SK-N-SH (cell line): ENCODE results near the gene MPV17.

Source experiments
- CTCF ChIP-seq: fragments of 200-600 bp; sonication (generic); IDR thresholded peaks from 2 replicates; pipeline ENCODE4 v1.6.1; 2017; ENCODE audit warnings: antibody characterized with exemption, mild to moderate bottlenecking, moderate library complexity
- EP300 ChIP-seq, 2 experiments: IDR thresholded peaks; 2 replicates each; pipeline versions ENCODE4 v1.4.0 to v1.6.1; 2012; ENCODE audit warnings: borderline replicate concordance in 1 of 2, low read depth in 1 of 2, low read length in 1 of 2
- EZH2phosphoT487 ChIP-seq: fragments of 200-600 bp; sonication (generic); IDR thresholded peaks from 2 replicates; pipeline ENCODE4 v1.6.1; 2017; ENCODE audit warnings: low read depth, mixed run types, mild to moderate bottlenecking, antibody characterized with exemption, moderate library complexity, borderline replicate concordance
- JUND ChIP-seq: IDR thresholded peaks from 2 replicates; pipeline ENCODE4 v1.4.0; 2012
- MEF2A ChIP-seq: IDR thresholded peaks from 2 replicates; pipeline ENCODE4 v1.4.0; 2012; ENCODE audit warnings: low read depth, borderline replicate concordance
- NFIC ChIP-seq: IDR thresholded peaks from 2 replicates; pipeline ENCODE4 v1.4.0; 2012; ENCODE audit warnings: borderline replicate concordance
- PBX3 ChIP-seq: IDR thresholded peaks from 2 replicates; pipeline ENCODE4; 2012
- POLR2AphosphoS5 ChIP-seq: IDR thresholded peaks from 2 replicates; pipeline ENCODE4 v1.6.1; 2012; ENCODE audit warnings: low read depth, low read length
- RCOR1 ChIP-seq: fragments of 150-350 bp; IDR thresholded peaks from 2 replicates; pipeline ENCODE4 v1.6.1; 2017; ENCODE audit warnings: antibody characterized with exemption, low read length
- REST ChIP-seq: IDR thresholded peaks from 2 replicates; pipeline ENCODE4 v1.6.1; 2012; ENCODE audit warnings: mild to moderate bottlenecking, low read depth, low read length, moderate library complexity
- RFX5 ChIP-seq: IDR thresholded peaks from 2 replicates; pipeline ENCODE4 v1.6.1; 2012; ENCODE audit warnings: mild to moderate bottlenecking, improper control_type of control experiment, low read length
- SMC3 ChIP-seq: IDR thresholded peaks from 2 replicates; pipeline ENCODE4 v1.6.1; 2012; ENCODE audit warnings: low read depth, low read length, improper control_type of control experiment
- USF1 ChIP-seq: IDR thresholded peaks from 2 replicates; pipeline ENCODE4 v1.4.0; 2012; ENCODE audit warnings: low read depth, borderline replicate concordance

GRCh38 chr2:27306573-27307286 lies 16.2 kb downstream of the MPV17 start:
- TF ChIP-seq CTCF (no peak), EP300 (IDR thresholded peaks at IDR 0.05; ENCODE audit: borderline replicate concordance in 1 of 2, low read depth in 1 of 2, low read length in 1 of 2) (no peak), RCOR1 (no peak), POLR2AphosphoS5 (no peak), REST (no peak), NFIC (no peak), PBX3 (no peak), MEF2A (no peak), JUND (no peak), USF1 (no peak), EZH2phosphoT487 (no peak), RFX5 (no peak), SMC3 (no peak)
